NCI-H2107 (cell line): Measurements from ENCODE around the gene CFAP99.

Source experiments
- DNase-seq: peaks from one replicate; lab custom pipeline; 2025; lab: John Stamatoyannopoulos, UW

CFAP99 gene

GRCh38 chr4:2510351-2511259 lies 91.8 kb downstream of the CFAP99 start:
- no peak for DNase-seq

- DNase-seq = no peak
Measured at GRCh38 chr4:2511645-2512131, 92.9 kb downstream of the CFAP99 start.
